ENCODE results near the gene PHF21B. TPM values are rescaled to one million over a fixed set of nuclear protein-coding genes. Genes with fewer than 3 reads are reported as not detected.
"Not testable (repeated sequence)": the region's sequence is repeated elsewhere in the genome, so short reads cannot be mapped to it uniquely, and the experiment has no call there.

Gene PHF21B
- total RNA-seq, 1 experiment from 2014 or later: not detected

DNA sequence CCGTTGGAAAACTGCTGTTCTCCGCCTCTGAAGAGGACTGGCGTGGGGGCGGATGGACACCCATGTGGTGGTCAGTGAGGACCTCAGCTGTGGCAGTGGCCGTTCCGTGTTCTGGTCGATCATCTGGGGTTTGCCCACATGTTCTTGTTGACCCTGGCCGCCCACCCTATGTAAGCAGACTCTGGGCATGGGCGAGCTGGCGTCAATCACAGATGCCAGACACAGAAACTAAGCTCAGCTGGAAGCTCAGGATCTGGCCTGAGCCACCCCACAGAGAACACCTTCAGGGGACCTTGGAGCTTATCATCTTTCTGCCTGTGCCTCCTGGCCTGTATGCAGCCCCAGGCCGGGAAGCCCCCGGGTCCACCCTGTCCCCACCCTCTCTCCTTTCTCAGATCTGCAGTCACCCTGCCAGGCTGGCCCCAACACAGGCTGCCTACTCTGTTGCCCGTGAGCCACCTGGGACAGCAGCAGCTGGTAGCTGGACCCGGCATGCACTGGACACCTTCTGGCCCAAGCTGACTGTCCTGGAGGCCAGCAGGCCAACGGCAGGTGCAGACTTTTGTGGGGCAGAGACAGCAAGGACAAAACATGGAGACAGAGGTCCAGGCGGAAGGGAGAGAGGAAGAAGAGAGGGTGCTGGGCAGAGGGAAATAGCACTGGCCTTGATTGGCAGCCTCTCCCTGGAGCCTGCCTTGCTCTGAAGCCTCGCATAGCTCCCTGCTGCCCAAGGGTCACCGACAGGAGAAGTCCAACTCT, 91.5 kb downstream of the PHF21B start:
- no peak for DNase-seq (ENCODE audit: low read depth)

DNA sequence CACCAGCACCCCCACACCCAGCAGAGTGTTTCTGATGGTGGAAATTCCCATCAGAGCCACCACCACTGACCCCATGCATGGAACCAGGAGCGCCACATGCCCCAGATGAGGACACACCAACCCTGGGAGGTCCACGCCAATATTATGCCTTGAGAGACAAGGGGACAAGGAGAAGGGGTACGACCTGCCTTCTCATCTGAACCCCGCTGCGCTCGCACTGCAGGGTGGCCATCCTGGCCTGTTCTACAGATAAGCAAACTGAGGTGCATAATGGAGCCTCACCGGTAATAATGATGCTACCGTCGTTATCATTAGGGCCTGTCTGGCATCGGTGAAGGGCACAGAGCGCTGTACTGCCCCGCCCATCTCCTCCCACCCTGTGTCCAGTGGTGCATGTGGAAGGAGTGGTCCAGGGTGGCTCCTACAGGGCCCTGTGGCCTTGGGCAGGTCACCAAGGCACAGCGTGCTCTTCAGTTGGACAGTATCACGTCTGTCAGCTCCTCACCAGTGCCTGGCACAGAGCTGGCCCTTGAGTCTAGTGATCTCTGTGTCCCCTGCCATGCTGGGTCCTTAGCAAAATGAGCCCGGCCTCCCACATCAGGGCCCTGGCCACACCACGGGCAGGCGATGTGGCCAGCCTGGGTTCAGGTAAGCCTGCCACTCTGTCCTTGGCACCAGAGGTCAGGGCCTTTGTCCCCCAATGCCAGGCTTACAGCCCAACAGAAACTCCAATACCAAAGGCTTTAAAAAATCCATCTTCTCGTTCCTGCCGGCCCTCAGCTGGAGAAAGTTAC, 92.2 kb downstream of the PHF21B start:
- no peak for DNase-seq (ENCODE audit: low read depth)

DNA sequence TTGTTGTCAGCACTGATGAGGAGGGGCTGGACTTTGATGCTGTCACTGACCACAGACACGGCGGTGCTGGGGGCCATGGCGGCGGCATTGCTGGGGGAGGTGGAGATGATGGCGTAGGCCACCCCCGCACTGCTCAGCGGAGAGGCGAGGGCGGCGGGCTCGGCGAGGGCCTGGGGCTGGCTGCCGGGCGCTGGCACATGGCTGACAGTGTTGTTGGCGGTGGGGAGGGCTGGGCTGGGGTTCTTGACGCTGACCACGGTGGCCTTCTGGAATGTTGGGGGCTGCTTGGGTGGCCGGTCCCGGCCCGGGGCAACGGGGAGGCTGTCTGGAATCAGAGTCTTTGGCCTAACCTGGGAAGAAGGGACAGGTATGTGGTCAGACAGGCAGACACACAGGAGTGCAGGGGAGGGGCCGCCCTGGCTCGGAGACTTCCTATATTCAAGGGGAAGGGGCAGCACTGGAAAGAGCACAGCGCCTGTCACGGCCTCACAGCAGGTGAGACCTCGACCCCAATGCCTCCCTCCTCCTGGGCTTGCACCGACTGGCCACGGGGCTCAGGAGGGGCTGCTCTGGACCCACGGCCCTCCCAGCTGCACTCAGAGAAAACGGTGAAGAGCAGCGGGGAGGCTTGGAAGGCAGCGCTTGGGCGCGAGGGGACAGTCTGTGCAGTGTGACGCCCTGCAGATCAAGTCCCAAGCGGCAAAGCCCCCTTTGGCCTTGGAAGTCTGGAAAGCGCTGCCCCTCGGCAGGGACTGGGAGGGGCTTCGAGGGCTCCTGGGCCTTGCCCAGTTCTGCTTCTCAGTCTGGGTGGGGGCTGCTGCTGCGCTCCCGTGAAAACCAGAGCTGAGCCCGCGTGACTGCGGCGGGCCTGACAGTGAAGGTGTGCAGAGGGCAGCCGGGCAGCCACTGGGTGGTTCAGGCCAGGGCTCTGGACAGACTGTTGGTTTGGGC, 93.2 kb downstream of the PHF21B start:
- DNase-seq (ENCODE audit: low read depth): no peak

DNA sequence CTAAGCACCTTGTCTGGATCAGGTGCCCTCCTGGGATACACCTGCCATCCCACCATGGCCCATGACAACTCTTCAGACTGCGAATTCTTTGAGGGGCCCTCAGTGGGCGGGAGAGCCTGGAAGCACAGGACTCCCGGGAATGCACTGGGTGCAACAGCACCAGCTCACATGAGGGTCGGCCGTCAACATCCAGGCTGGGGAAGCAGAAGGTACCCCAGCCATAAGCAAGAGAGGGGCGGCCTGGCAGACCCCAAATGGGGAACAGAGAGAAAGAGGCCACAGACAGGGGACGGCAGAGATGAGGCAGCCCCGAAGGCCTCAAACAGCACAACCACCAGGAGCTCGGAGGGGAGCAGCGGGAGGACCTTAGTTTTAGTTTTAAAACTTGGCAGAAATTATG, 94.4 kb downstream of the PHF21B start:
- DNase-seq (ENCODE audit: low read depth): no peak

GRCh38 chr22:44914026-44914721, 95.6 kb downstream of the PHF21B start:
- DNase-seq (ENCODE audit: low read depth): no peak

- DNase-seq (ENCODE audit: low read depth): no peak
Observed at GRCh38 chr22:44913198-44913983, 96.4 kb downstream of the PHF21B start.

GRCh38 chr22:44909241-44909640, 100.6 kb downstream of the PHF21B start:
- no peak for DNase-seq (ENCODE audit: low read depth)

DNA sequence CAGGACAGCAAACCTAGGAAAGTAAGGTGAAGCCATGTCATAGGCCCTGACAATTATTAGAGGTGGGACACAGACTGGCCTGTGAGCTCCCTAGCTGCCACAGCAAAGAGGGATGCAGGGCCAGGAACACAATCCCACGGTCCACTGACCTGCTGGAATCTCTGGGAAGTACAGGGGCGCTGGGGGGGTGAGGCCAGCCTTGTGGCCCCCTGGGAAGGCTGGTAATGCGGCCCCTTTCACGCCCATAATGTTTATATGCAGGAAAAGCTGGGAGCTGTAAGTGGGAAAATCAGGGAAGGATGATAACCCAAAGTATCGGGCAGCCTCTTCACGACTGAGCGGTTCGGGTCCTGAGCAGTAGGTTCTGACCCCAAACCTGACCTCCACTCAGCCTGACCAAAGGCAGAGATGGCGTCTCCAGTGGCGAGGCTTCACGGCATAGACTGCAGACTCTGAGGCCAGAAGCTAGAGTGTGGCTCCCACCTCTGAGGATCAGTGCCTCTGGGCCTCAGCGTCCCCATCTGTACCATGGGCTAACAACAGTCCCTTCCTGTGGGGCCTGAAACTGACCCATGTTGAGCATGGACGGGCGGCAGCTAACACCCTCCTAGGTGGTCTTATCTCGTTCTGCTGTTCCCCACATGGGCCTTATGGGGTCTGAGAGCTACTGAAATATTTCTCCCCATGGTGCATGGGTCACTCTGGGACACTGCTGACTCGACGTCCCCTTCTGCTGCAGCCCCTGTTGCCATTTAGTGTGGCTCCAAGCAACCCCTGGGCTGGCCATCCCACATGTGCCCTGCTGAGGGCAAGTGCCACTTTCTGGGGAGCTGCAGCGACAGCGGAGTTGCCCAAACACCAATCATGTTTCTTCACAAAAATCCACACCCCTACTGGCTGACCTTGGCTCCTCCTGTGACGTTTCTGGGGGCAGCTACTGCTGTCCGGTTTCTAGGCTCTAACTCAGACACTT, 101.8 kb downstream of the PHF21B start:
- DNase-seq (ENCODE audit: low read depth): no peak

DNA sequence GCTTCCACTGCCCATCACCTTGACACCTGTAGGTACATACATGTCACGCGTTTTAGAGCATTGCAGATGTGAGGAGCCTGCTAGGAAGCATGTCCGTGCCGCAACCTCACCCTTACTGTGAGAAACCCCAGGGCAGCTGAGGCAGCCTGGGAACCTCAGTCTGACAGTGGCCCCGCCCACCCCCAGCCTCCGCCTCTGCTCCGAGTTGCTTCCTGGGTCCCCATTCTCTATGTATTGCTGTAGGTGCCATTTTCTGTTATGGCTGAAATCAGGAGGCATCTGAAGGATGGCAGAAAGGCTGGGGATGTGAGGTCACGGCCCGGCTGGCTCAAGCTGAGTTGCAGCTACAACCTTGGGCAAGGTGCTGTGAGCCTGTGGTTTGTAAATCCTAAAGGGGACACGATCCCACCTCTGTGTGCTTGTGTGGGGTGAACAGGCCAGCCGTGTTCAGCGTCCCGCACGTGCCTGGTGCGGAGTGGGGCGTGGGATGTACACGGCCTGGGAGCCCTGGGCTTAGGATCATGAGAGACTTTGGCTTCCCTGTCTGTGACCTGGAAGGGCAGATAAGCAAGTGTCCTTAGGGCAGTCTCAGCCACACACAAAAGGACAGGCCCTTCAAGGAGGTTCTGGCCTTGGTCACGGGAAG, 102.7 kb downstream of the PHF21B start:
- no peak for DNase-seq (ENCODE audit: low read depth)

GRCh38 chr22:44906248-44906936, 103.4 kb downstream of the PHF21B start:
- DNase-seq (ENCODE audit: low read depth): no peak

- not testable (repeated sequence) for DNase-seq (ENCODE audit: low read depth)
Observed at GRCh38 chr22:44904492-44905152, 105.2 kb downstream of the PHF21B start.

DNA sequence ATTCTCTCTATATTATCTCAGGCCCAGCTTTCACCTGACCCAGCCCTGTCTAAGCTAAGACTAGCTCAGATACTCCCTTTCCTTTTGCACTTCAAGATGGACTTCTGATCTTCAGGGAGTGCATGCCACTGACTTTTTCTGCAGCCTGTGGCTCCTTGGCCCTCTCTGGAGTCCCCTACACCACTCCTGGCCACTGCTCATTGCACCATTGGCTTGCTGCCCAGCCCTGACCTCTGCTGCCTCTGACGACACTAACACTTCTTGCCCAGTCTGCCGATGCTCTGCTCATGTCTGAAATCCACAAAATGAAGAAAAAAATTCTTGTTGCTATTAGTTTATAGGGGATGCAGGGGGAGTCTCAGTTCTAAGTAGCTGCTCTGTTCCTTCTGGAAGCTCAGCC, 106.6 kb downstream of the PHF21B start:
- not testable (repeated sequence) for DNase-seq (ENCODE audit: low read depth)

GRCh38 chr22:44901301-44901700, 108.5 kb downstream of the PHF21B start:
- DNase-seq (ENCODE audit: low read depth): no peak

DNA sequence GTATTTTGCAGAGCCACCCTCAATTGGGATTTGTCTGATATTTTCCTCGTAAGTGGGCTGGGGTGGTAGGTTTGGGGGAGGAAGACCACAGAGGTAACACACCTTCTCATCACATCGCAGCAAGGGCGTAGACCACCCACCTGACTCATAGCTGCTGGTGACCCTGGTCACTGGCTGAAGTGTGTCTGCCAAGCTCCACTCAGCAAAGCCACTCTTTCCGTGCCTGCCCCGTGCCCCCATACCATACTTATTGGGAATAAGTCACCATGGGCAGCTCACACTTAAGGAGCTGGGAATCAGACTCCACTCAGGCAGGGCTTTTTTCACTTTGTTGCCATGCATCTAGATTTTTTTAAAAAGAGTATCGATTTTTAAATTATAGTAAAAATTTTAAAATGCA, 111.6 kb downstream of the PHF21B start:
- no peak for DNase-seq (ENCODE audit: low read depth)

- DNase-seq (ENCODE audit: low read depth): no peak
Observed at GRCh38 chr22:44895296-44896055, 114.3 kb downstream of the PHF21B start.

- no peak for DNase-seq (ENCODE audit: low read depth)
Observed at GRCh38 chr22:44894782-44895181, 115.0 kb downstream of the PHF21B start.

- no peak for DNase-seq (ENCODE audit: low read depth)
Observed at GRCh38 chr22:44894321-44894720, 115.5 kb downstream of the PHF21B start.

All from RPMI7951 (cell line).